Stimulated activated CD4-positive, alpha-beta T cell treated with anti-CD3 and anti-CD28 coated beads, Interleukin-12 subunit alpha, Interleukin-12 subunit beta, amount 100 ng/mL, for 48 hours (primary cell): Measurements from ENCODE around the gene GGN.
"Not testable (repeated sequence)": the region's sequence is repeated elsewhere in the genome, so short reads cannot be mapped to it uniquely, and the experiment has no call there.

ENCODE experiments used
- DNase-seq, 3 donors: peaks; one replicate each; pipeline ENCODE4 v3.0.0-alpha.2; 2020; ENCODE audit warnings: low read depth in 2 of 3, low spot score in 1 of 3

The GGN gene

DNA sequence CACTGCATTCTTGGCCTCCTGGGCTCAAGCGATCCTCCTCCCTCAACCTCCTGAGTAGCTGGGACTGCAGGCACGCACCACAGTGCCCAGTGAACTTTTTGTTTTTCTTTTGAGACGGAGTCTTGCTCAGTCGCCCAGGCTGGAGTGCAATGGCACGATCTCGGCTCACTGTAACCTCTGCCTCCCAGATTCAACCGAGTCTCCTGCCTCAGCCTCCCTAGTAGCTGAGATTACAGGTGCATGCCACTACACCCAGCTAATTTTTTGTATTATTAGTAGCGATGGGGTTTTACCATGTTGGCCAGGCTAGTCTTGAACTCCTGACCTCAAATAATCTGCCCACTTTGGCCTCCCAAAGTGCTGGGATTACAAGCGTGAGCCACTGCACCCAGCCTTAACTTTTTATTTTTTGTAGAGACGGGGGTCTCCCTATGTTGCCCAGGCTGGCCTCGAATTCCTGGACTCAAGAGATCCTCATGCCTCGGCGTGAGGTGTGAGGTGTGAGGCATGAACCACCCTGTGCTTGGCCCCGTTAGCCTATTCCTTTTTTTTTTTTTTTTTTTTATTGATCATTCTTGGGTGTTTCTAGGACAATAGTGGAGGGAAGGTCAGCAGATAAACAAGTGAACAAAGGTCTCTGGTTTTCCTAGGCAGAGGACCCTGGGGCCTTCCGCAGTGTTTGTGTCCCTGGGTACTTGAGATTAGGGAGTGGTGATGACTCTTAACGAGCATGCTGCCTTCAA lies 24.7 kb downstream of the GGN start:
- DNase-seq, result not testable (repeated sequence)

- peak; percentile 79 to 91 (median 87) for DNase-seq
These were observed 25.5 kb downstream of the GGN start for GRCh38 chr19:38362076-38362945.

DNA sequence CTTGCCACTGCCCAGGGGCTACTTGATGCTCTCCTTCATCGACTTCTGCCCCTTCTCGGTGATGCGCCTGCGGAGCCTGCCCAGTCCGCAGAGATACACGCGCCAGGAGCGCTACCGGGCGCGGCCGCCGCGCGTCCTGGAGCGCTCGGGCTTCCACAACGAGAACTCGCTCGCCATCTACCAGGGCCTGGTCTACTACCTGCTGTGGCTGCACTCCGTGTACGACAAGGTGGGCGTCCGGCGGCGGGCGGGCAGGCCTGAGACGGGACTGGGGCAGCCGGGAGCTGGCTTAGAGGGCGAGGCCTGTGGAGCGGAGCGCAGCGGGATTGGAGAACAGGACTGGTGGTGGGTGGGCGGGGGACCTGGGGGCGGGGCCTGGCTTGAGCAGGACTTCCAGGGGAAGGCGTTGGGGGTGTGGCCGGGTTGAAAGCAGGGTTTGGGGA lies 26.2 kb downstream of the GGN start:
- peak; percentile 54 to 75 (median 62) for DNase-seq

DNA sequence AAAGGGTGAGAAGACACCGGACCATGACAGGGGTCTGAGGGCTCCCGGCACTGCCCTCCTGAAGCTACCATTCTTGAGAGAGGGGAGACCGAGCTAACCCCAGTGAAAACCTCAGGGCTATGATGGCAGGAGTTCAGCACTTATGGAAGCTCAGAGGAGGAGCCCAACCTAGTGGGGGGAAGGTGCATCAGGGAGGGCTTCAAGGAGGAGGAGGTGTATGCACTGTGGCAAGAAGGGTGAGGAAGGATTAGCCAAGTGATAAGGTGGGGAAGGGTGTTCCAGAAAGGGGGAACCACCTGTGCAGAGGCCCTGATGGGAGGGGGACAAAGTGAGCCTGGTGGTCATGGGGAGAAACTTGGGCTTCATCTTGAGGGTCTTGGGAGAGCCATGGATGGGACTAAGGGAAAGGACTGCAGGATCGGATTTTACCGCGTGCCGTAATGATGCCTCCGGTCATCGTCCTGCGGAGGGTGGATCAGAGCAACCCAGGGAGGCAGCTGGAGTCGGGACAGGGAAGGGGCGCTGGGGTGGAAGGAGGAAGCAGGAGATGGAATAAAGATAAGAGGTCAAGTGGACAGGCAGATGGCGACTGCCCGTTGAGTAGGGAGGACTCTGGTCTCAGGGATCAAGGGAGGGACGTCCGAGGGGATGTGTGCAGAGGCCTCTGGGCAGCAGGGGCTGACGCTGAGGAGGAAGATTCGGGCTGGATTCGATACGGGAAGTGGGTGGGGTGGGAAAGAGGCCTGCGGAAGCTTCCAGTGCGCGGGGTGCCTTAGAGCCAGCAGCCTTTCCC lies 26.8 kb downstream of the GGN start:
- no peak for DNase-seq

- DNase-seq, result no peak
These were observed 27.5 kb downstream of the GGN start for GRCh38 chr19:38360351-38360750.

DNA sequence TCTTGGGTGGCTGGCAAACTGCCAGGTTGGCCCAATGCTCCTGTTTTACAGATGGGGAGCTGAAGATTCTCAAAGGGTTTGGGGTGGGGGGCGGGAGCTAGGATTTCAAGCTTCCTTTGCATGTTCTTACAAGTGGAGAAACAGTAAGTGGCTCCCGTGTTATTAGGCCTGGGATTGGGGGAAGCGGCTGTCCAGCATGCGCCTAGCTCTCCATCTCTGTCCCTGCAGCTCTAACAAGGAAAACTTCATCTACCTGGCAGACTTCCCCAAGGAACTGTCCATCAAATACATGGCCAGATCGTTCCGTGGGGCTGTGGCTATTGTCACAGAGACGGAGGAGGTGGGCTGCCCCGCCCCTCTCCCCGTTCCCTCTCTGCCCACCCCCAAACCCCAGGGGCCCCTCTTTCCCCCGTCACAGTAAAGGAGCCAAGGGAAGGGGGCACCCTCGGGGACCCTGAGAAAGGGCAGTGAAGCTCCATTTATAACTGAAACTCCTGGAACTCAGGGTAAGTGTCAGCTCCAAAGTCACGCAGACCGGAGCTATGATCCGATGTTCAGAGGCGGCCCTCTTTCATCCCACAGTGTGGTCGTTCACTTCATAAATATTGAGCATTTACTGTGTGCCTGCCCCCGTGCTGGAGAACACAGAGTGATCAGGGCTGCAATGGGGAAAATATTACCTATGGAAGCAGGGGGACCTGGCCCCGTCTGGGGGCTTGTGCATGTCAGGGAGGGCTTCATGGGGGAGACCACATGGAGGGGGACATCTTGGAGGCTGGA lies 28.4 kb downstream of the GGN start:
- no peak for DNase-seq

- DNase-seq, result no peak
These were observed 29.8 kb downstream of the GGN start for GRCh38 chr19:38358071-38358470.

- no peak for DNase-seq
These were observed 31.8 kb downstream of the GGN start for GRCh38 chr19:38355728-38356725.

- DNase-seq, result no peak
These were observed 35.2 kb downstream of the GGN start for GRCh38 chr19:38352611-38353010.

- no peak for DNase-seq
These were observed 35.9 kb downstream of the GGN start for GRCh38 chr19:38351865-38352395.

DNA sequence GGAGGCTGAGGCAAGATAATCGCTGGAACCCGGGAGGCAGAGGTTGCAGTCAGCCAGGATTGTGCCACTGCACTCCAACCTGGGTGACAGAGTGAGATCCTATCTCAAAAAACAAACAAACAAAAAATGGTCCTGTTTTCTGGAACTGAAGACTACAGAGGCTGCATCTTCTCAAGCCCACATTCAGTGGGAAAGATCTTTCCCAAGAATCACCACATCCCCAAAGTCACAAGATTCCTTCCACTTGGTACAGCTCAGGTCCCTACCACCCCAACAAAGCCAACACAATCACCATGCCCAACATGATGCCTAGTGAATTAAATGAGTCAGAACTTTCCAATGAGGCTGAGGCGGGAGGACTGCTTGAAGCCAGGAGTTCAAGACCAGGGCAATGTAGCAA lies 37.0 kb downstream of the GGN start:
- DNase-seq, result no peak

GRCh38 chr19:38346837-38347236 lies 41.0 kb downstream of the GGN start:
- DNase-seq, result no peak

GRCh38 chr19:38340927-38341326 lies 46.9 kb downstream of the GGN start:
- no peak for DNase-seq

GRCh38 chr19:38339011-38339410 lies 48.8 kb downstream of the GGN start:
- not testable (repeated sequence) for DNase-seq

DNA sequence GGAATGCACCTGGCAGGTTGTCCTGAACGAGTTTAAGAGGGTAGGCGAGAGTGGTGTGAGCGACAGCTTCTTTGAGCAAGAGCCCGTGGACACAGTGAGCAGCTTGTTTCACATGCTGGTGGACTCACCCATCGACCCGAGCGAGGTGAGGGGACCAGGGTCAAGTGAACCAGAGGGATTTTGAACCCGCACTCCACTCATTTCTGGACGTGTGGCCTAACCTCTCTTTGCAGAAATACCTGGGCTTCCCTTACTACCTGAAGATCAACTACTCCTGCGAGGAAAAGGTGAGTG lies 50.5 kb downstream of the GGN start:
- no peak for DNase-seq

GRCh38 chr19:38336638-38337359 lies 51.0 kb downstream of the GGN start:
- DNase-seq, result peak; percentile 94 to 97 (median 96)

- peak; percentile 91 to 94 (median 92) for DNase-seq
These were observed 51.7 kb downstream of the GGN start for GRCh38 chr19:38335949-38336637.
